H7 (cell line): ENCODE data around the gene FAT3. TPM values are rescaled to one million over a fixed set of nuclear protein-coding genes. Genes with fewer than 3 reads are reported as not detected.

ENCODE experiments used
- DNase-seq: peaks from one replicate; pipeline ENCODE4 v3.0.0; 2012
- H3K27me3 ChIP-seq: 2 replicates; pipeline ENCODE4 v1.6.0; 2011; ENCODE audit warnings: mild to moderate bottlenecking, low read length; ENCODE audit not compliant: control insufficient read depth, insufficient read depth
- H3K36me3 ChIP-seq: replicated peaks from 2 replicates; pipeline ENCODE4 v1.5.1; 2011; ENCODE audit warnings: low read length; ENCODE audit not compliant: control insufficient read depth, insufficient read depth
- H3K4me3 ChIP-seq: 2 replicates; pipeline ENCODE4 v1.5.1; 2011; ENCODE audit warnings: low read depth, mild to moderate bottlenecking, control low read depth, low read length, moderate library complexity; ENCODE audit not compliant: insufficient read depth
- total RNA-seq: library from RNA; depleted of rRNA; stranded (reverse); fragments of >200 nt; shearing (Covaris generic); gene quantifications from 2 replicates; pipeline ENCODE4 v1.2.3, GENCODE V29; 2014; rRNA removed

The FAT3 gene
- total RNA-seq: 8.5 and 10.7 TPM in 2 replicates

DNA sequence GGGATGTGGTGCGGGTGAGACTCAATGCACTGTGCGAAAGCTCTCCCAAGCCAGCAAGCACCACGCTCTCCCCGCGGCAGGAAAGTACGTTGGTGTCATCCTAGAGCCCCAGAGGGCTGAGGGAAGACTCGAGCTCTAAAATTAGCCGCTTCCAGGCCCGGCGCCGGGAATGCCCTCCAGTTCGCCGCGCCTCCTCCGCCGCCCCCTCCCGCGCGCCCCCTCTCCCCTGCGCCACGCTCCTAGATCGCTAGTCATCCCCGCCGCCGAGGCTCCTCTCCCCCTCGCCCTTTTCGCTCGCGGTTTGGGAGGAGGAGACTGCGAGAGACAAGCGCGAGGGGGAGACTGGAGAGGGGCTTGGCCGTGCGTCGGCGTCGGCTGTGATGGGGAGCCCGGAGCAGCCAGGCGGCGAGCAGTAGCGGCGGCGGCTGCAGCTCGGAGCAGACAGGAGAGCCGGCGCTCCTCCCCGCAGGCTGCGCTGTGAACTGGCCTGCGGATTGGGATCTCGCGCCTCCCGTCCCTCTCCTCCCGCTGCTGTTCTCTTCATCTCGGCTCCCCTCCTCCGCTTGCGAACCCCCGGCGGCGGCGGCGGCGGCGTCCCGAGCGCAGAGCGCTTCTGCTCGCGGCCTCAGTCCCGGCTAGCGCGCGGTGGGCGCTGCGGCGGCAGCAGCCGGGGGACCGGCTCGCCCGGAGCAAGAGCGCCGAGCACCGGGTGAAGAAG lies at the start of gene FAT3:
FAT3 (plus strand) TSS at position 412 of the 718 bp plus-strand sequence. CDS start 127,295 bp downstream, outside the sequence.
- peak within 1 kb of the TSS; percentile 58 for H3K4me3 ChIP-seq
- H3K36me3 ChIP-seq: no peaks in the 10 kb centered on the region
- peaks cover 35% of the 10 kb centered on the region for H3K27me3 ChIP-seq
- DNase-seq: peak; percentile 86

DNA sequence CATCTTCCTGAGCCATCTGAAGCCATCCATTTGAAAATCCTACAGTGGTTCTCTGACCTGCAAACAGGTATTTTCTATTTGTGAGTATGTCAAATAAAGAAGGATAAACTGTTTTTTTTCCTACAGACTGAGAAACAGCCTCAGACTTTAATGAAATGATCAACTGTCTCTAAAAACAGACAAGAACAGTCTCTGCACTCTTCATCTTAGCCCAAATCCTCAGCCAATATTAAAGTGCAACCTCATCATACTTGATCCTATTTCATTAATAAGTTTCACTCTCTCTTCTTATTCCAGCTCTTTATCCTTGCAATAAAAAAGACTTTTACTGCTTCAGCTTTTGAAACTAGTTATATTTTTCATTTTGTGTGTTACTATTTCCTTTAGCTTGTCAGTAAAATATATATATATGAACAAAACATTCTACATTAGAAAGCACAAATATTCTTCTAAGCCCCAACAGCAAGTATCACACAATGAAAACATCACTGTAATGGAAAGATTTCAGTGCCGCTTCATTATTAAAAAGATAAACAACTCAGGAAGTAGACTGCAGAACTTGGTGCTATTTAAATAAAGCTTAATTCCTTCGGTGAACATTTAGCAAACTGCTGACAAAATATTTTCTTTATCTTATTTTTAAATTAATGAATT lies 45.5 kb upstream of the FAT3 start:
- no peak overlapping the region for H3K4me3 ChIP-seq
- no peaks in the 10 kb centered on the region for H3K36me3 ChIP-seq
- DNase-seq: no peak
- H3K27me3 ChIP-seq: no peaks in the 10 kb centered on the region

DNA sequence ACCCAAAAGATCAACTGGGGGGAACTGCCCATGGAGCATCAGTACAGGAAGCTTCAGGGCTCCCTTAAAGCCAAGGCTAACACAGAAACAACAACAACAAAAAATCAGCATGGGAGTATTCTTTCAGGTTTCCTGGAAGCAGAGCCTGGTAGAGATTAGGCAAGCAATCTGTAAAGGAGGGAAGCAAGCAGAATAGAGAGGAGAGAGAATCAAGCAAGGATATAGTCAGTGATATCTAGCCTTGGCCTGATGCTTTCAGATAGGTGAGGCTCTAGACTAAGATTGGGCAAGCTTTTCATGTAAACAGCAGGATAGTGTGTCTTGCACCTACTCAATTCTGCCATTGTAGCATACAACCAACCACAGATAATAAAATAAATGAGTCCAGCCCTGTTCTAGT lies 44.4 kb upstream of the FAT3 start:
- Histone ChIP-seq H3K4me3 (no peak overlapping the region), H3K27me3 (no peaks in the 10 kb centered on the region), H3K36me3 (no peaks in the 10 kb centered on the region)
- DNase-seq: no peak

DNA sequence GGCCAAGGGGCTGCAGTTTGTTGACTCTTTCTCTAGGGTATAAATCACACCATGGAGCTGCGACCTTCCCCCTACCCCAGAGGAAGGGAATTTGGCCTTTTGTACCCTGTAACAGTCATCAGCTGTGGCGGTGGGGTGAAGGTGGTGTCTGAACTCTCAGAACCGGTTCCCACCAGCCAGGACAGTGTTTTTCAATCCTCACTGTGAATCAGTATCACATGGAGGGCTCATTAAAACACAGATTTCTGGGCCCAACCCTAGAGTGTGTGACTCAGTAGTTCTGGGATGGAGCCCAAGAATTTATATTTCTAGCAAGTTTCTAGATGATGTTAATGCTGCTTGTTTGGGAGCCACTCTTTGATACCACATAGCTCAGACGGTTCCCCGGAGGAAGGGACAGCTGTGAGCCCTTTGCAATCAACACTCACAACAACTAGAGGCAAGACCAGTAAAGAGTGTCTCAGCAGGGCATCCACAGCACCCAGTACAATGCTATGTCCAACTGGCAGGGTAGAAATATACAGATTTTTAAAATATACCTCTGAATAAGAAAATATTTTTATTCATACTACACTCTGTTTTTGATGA lies 43.9 kb upstream of the FAT3 start:
- H3K27me3 ChIP-seq: no peaks in the 10 kb centered on the region
- no peaks in the 10 kb centered on the region for H3K36me3 ChIP-seq
- no peak for DNase-seq
- no peak overlapping the region for H3K4me3 ChIP-seq

DNA sequence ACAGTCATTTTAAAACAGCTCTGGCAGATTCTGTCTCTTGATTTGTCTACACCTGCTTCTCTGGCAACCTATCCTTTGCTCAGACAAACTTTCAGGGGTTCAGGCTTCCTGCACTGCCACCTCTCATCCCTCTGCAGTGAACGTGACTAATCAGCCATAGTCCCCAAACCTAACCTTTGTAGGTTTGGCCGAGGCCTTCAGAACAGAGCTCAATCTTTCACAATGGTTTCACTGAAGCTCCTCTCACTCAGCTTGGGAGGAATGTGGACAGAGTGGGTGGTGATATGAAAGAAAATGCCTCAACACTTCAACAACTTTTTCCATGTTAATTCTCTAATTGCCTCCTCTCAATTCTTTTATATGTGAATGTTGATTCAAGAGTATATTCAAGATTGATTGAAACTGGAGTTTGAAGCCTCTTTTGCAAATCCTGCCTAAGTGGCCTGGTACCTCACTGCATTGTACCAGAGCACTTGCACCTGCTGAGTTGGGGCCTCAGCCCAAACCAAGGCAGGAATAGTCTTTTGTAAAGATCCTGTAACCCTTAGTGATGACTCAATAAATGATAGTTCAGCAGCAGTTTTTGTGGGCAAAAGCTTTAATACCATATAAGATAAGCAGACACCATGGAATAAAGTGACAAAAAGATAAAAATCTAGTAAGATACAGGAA lies 33.9 kb upstream of the FAT3 start:
- Histone ChIP-seq H3K27me3 (no peaks in the 10 kb centered on the region), H3K36me3 (no peaks in the 10 kb centered on the region), H3K4me3 (no peak overlapping the region)
- no peak for DNase-seq

DNA sequence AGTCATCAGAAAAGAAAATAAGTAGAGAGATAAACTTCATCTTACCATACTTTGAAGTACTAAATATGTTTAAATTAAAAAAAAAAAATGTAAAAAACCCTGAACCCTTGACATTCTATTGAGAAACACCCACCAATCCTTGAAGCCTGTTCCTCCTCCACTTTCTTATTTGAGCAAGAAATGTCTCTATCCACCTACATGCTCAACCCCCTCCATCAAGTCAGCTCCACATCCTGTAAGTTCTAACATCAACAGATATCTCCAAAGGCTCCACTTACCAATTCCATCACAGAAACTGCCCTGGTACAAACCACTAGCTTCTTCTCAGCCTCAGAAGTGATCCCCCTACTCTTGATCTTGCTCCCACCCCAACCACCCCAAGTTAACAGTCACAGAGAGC lies 32.5 kb upstream of the FAT3 start:
- DNase-seq: no peak
- H3K36me3 ChIP-seq: no peaks in the 10 kb centered on the region
- no peak overlapping the region for H3K4me3 ChIP-seq
- no peaks in the 10 kb centered on the region for H3K27me3 ChIP-seq

DNA sequence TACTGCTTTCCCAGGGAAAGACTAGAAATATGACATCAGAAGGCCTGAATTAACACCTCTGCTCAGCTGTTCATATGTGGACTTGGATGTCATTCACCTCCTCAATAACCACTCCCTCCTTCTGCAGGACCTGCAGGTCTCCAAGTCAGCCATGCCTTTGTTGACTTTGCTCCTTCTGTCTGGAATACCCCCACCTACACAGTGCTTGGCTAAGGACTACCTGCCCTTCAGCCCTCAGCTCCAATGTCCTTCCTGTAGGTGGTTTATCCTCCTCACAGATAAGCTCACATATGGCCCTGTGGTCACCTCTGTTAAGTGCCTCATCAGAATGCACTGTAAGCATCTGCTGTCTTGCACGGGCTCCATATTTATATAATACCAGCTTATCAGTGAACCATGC lies 26.4 kb upstream of the FAT3 start:
- no peaks in the 10 kb centered on the region for H3K36me3 ChIP-seq
- no peak for DNase-seq
- H3K4me3 ChIP-seq: no peak overlapping the region
- no peaks in the 10 kb centered on the region for H3K27me3 ChIP-seq

DNA sequence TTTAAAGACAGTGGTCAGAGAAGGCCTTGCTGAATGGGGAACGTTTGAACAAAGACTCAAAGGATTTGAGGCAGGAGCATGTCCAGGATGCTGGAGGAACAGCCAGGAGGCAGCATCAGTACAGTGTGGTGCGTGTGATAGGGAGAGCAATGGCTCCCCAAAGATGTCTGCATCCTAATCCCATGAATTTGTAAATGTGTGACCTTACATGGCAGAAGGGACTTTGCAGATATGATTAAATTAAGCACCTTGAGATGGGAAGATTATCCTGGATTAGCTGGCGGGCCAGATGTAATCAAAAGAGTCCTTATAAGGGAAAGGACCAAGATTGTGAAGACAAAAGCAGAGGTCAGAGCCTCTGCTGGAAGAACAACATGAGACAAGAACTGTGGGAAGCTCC lies 24.6 kb upstream of the FAT3 start:
- Histone ChIP-seq H3K27me3 (no peaks in the 10 kb centered on the region), H3K36me3 (no peaks in the 10 kb centered on the region), H3K4me3 (no peak overlapping the region)
- no peak for DNase-seq

DNA sequence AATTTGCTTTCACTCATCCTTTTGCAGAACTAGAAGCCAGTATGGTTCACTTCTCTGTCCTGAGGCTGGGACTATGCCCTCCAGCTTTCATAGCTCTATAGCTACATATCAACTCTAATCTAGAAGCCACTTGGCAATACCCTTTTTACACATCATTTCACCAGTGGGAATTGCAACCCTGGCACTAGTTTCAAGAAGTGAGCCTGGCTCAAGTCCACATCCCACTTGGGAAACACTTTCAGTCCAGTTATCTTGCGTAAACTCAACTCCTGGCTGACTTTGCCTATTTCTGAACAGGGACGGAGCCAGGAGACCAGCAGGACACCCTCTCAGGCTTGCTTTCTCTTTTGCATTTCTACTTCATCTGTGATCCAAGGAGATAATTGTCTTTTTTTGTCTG lies 19.9 kb upstream of the FAT3 start:
- H3K27me3 ChIP-seq: no peaks in the 10 kb centered on the region
- DNase-seq: no peak
- no peaks in the 10 kb centered on the region for H3K36me3 ChIP-seq
- H3K4me3 ChIP-seq: no peak overlapping the region

DNA sequence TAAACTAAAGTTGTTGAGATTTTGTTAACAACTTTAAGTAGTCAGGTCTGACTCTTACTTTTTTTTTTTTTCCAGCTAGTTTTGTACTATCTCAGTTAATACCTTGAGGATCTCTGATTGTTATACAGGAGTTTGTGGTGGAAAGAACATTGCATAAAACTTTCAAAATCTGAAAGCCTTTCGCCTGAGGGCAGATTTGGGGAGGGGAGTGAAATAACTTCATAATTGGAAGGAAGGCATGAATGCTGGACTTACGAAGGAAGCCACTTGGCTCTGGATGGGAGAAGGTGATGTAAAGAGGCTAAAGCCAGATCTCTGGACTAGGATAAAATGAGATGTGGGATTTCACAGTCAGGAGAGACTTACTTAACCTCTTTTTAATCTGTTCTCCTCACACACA lies 18.2 kb upstream of the FAT3 start:
- DNase-seq: no peak
- Histone ChIP-seq H3K27me3 (no peaks in the 10 kb centered on the region), H3K36me3 (no peaks in the 10 kb centered on the region), H3K4me3 (no peak overlapping the region)

DNA sequence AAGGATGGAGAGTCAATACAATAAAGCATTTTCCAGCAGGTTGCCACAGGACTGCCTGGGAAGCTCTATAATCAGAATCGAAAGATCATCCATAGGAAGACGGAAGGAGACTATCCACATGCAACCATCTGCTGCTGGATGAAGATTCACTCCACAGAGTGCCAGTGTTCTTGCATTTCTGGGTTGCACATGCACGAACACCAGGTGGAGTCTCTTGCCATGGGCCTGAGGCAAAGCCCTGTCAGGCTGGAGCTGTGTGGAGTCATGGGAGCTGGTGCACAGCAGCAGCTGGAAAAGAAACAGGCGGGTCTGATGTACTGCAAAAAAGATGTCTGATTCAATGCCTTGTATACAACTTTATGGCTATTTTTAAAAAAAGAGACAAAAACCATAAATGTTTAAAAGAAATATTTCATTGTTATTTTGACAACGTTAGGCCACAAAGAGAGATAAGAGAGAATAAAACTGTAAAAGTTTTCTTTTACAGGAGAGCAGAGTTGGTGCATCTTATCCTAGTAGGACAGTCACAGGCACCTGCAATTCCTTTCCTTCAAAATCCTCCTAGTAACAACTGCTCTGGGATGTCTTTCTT lies 12.9 kb upstream of the FAT3 start:
- H3K4me3 ChIP-seq: no peak overlapping the region
- peak; percentile 27 for DNase-seq

DNA sequence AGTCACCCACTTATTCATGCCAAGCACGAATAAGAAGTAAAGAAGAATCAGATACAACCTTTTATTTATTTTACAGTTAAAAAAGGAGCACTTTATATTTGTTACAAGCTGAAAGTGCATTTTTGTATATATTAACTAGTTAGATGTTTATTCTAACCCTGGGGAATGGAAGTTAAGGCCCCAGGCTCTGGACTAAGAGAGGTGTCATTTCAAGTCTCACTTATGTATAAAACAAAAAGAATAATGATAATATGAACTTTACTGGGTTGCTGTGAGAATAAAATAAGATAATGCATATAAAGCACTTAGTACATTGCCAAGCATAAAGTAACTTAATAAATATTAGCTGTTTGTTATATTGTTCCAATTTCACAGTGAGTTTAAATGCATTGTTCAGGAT lies 12.1 kb upstream of the FAT3 start:
- no peaks in the 10 kb centered on the region for H3K27me3 ChIP-seq
- H3K36me3 ChIP-seq: no peaks in the 10 kb centered on the region
- H3K4me3 ChIP-seq: no peak overlapping the region
- no peak for DNase-seq

More for the DNA sequence above, 12.9 kb upstream of the FAT3 start:
- Histone ChIP-seq H3K27me3 (no peaks in the 10 kb centered on the region), H3K36me3 (no peaks in the 10 kb centered on the region)

DNA sequence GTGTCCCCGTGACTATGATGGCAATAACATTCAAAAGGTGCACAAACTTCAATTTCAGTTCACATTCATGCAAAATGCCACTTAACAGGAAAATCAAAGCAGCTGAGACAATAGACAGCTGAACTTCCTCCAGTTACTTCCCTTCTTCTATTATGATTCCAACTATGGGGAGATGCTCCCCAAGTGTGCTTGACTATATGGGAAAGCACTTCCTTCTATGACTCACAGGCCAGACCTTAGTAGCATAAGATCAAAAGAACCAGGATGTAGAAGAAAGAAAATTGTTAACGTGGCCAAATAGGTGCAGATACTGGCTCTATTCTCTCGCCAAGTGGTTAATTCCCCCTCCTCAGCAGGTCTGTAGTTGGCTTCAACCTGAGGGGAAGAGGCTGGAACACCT lies 7.8 kb upstream of the FAT3 start:
- H3K4me3 ChIP-seq: no peak overlapping the region
- H3K36me3 ChIP-seq: no peaks in the 10 kb centered on the region
- no peaks in the 10 kb centered on the region for H3K27me3 ChIP-seq
- no peak for DNase-seq

DNA sequence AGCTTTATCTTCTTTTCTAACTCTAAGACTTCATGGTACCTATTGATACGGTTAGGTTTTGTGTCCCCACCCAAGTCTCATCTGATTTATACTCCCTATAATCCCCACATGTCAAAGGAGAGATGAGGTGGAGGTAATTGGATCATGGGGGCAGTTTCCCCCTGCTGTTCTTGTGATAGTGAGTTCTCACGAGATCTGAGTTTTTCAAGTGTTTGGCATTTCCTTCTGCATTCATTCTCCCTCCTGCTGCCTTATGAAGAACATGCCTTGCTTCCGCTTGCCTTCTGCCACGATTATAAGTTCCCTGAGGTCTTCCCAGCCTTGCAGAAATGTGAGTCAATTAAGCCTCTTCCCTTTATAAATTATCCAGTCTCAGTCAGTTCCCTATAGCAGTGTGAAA lies 5.1 kb upstream of the FAT3 start:
- H3K36me3 ChIP-seq: no peaks in the 10 kb centered on the region
- peaks cover 18% of the 10 kb centered on the region for H3K27me3 ChIP-seq
- H3K4me3 ChIP-seq: no peak overlapping the region
- no peak for DNase-seq
